ENCODE measurements around the gene THADA.

THADA gene

GRCh38 chr2:43361286-43361685 is 234.6 kb downstream of the THADA start:
- H3K4me3 ChIP-seq (ENCODE audit: low read depth, low read length): no peak overlapping the region
- peak; percentile 29 for DNase-seq (ENCODE audit: low read depth)
- no peak for TF ChIP-seq CTCF (IDR thresholded peaks at IDR 0.05; ENCODE audit: insufficient read depth, low read depth, low read length, missing control alignments)

- no peak for DNase-seq (ENCODE audit: low read depth)
- H3K4me3 ChIP-seq (ENCODE audit: low read depth, low read length): no peak overlapping the region
- no peak for TF ChIP-seq CTCF (IDR thresholded peaks at IDR 0.05; ENCODE audit: insufficient read depth, low read depth, low read length, missing control alignments)
Measured at GRCh38 chr2:43360137-43360536, 235.7 kb downstream of the THADA start.

- no peak overlapping the region for H3K4me3 ChIP-seq (ENCODE audit: low read depth, low read length)
- no peak for DNase-seq (ENCODE audit: low read depth)
- no peak for TF ChIP-seq CTCF (IDR thresholded peaks at IDR 0.05; ENCODE audit: insufficient read depth, low read depth, low read length, missing control alignments)
Measured at GRCh38 chr2:43358410-43359201, 237.2 kb downstream of the THADA start.

- no peak for DNase-seq (ENCODE audit: low read depth)
- no peak overlapping the region for H3K4me3 ChIP-seq (ENCODE audit: low read depth, low read length)
- no peak for TF ChIP-seq CTCF (IDR thresholded peaks at IDR 0.05; ENCODE audit: insufficient read depth, low read depth, low read length, missing control alignments)
Measured at GRCh38 chr2:43356774-43357173, 239.1 kb downstream of the THADA start.

GRCh38 chr2:43355399-43355798 is 240.4 kb downstream of the THADA start:
- H3K4me3 ChIP-seq (ENCODE audit: low read depth, low read length): no peak overlapping the region
- TF ChIP-seq CTCF (IDR thresholded peaks at IDR 0.05; ENCODE audit: insufficient read depth, low read depth, low read length, missing control alignments): no peak
- DNase-seq (ENCODE audit: low read depth): no peak

- no peak for TF ChIP-seq CTCF (IDR thresholded peaks at IDR 0.05; ENCODE audit: insufficient read depth, low read depth, low read length, missing control alignments)
- no peak for DNase-seq (ENCODE audit: low read depth)
- H3K4me3 ChIP-seq (ENCODE audit: low read depth, low read length): no peak overlapping the region
Measured at GRCh38 chr2:43349904-43350303, 245.9 kb downstream of the THADA start.

Measured in GM12865 (cell line).